Measurements from ENCODE around the gene RGS7BP.

DNA sequence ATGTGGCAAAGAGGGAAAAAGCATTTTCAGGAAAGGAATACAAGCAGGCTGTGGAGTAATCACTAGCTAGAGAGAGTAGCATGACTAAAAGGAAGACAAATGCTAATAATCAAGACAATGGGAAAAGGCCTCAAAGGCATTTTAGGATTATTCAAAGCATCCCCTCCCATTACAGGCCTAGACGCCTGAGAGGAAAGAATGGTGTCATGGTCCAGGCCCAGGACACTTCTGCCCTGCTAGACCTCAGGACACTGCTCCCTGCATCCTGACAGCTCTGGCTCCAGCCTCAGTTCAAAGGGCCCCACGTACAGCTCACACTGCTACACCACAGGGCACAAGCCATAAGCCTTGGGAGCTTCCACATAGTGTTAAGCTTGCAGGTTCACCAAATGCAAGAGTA is 143.7 kb downstream of the RGS7BP start:
- TF ChIP-seq POLR2A (IDR thresholded peaks at IDR 0.05; ENCODE audit: low read depth, low read length): no peak
- TF ChIP-seq POLR2AphosphoS5 (IDR thresholded peaks at IDR 0.05; ENCODE audit: low read depth, low read length): no peak

Data from GM12891 (cell line).